Endodermal cell (in vitro differentiated cells): Measurements from ENCODE around the gene CHI3L1. TPM values are rescaled to one million over a fixed set of nuclear protein-coding genes. Genes with fewer than 3 reads are reported as not detected.
A peak's percentile ranks its signal among the peaks of the same experiment; 100 is the strongest.

ENCODE experiments used
- DNase-seq: peaks from one replicate; pipeline ENCODE4 v3.0.0-alpha.2; 2017
- H3K27ac ChIP-seq: 2 replicates; pipeline ENCODE4 v1.5.1; 2013; ENCODE audit warnings: mild to moderate bottlenecking, low read depth, low read length, moderate library complexity
- H3K27me3 ChIP-seq: 2 replicates; pipeline ENCODE4 v1.6.1; 2013; ENCODE audit warnings: mild to moderate bottlenecking, low read length, moderate library complexity; ENCODE audit not compliant: insufficient read depth, control insufficient read depth, poor library complexity, severe bottlenecking
- H3K36me3 ChIP-seq: 2 replicates; pipeline ENCODE4 v1.7.0; 2013; ENCODE audit warnings: mild to moderate bottlenecking, low read length, moderate library complexity; ENCODE audit not compliant: control insufficient read depth, insufficient read depth
- H3K4me1 ChIP-seq: one replicate; pipeline ENCODE4 v1.7.0; 2013; ENCODE audit warnings: low read length; ENCODE audit not compliant: control insufficient read depth, insufficient read depth
- H3K4me3 ChIP-seq: 2 replicates; pipeline ENCODE4 v1.5.1; 2013; ENCODE audit warnings: mild to moderate bottlenecking, low read length, moderate library complexity
- H3K9ac ChIP-seq: 2 replicates; pipeline ENCODE4 v1.6.1; 2013; ENCODE audit warnings: mild to moderate bottlenecking, low read length, moderate library complexity; ENCODE audit not compliant: poor library complexity, severe bottlenecking; ENCODE audit errors: extremely low read depth
- H3K9me3 ChIP-seq: 2 replicates; pipeline ENCODE4 v1.6.1; 2013; ENCODE audit warnings: mild to moderate bottlenecking, low read length, moderate library complexity; ENCODE audit not compliant: control insufficient read depth
- H3K27ac Mint-ChIP-seq: 2 replicates; pipeline ENCODE4 v1.8.0; 2020; ENCODE audit warnings: mixed read lengths
- H3K27me3 Mint-ChIP-seq: 2 replicates; pipeline ENCODE4 v1.8.0; 2021; ENCODE audit warnings: mild to moderate bottlenecking, mixed read lengths; ENCODE audit not compliant: insufficient read depth
- H3K36me3 Mint-ChIP-seq: 2 replicates; pipeline ENCODE4 v1.8.0; 2020; ENCODE audit warnings: low read depth, mixed read lengths
- H3K4me1 Mint-ChIP-seq: 2 replicates; pipeline ENCODE4 v1.8.0; 2020; ENCODE audit warnings: mixed read lengths
- H3K4me3 Mint-ChIP-seq: 2 replicates; pipeline ENCODE4 v1.8.0; 2020; ENCODE audit warnings: mild to moderate bottlenecking, moderate library complexity, mixed read lengths
- H3K9me3 Mint-ChIP-seq: 2 replicates; pipeline ENCODE4 v1.8.0; 2020; ENCODE audit warnings: mild to moderate bottlenecking, mixed read lengths
- WGBS, 2 experiments: methylation state at CpG; one replicate each; pipeline versions ENCODE4 v1.1.5 to v1.1.7; 2013; ENCODE audit warnings: missing lambda C conversion rate in 2 of 2, mixed read lengths in 1 of 2; ENCODE audit not compliant: insufficient coverage in 1 of 2, insufficient read length in 1 of 2; 5-methylcytosine and 5-hydroxymethylcytosine counted together
- total RNA-seq, 2 donors: library from RNA; stranded (reverse); fragmentation: NEBNext Ultra II Directional in 1 of 2; extraction: Animal tissue kit (Norgen Biotek cat#: 25700) in 1 of 2; gene quantifications; 2 replicates in 1 of 2; 3 replicates in 1 of 2; pipeline ENCODE4 v1.2.1, GENCODE V29; 2021
- TF ChIP-seq, protein P1 (sequence below): fragments of 200-600 bp; sonication (generic); conservative IDR thresholded peaks from 2 replicates; pipeline ENCODE4 v1.5.0; 2021; ENCODE audit warnings: antibody characterized with exemption, mild to moderate bottlenecking

The CHI3L1 gene
- total RNA-seq, 2 donors from 2014 or later = 0.18 to 1.1 TPM

DNA sequence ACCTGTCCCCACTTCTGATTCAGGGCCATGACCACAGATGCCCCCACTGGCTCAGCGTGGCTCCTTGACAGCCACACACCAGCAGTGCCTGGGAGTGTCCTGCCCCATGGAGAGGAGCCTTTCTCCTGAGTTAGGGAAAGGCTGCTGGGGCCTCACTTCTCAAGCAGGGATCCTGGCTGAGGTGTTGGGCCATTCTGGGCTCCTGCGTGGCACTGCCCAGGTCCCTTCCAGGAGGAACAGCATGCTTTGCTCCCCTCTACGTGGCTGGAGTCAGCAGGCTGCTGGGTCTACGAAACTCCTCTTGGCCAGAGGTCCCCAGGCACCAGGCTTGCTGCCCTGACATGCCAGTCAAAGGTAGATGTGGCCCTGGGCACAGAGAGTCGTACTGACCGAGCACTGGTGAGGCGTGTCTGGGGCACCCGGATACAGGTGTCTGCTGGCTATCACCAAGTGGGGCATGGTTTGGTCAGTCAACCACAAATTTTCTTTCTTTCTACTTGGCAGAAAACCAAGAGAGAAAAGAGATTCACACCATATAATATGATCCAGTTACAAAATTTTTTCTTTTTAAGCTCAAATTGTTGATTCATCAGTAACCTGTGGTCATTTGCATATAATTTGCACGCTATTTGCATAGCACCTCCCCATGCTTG lies 54.8 kb downstream of the CHI3L1 start:
- DNase-seq = peak; percentile 30
- Mint-ChIP-seq H3K9me3 (no peaks in the 10 kb centered on the region), H3K4me1 (peaks cover 27% of the 10 kb centered on the region), H3K4me3 (no peak overlapping the region), H3K27ac (no peak overlapping the region), H3K36me3 (no peaks in the 10 kb centered on the region), H3K27me3 (peaks cover 31% of the 10 kb centered on the region)
- Histone ChIP-seq H3K27ac (no peak overlapping the region), H3K4me3 (no peak overlapping the region), H3K4me1 (peaks cover 10% of the 10 kb centered on the region), H3K36me3 (peaks cover 2% of the 10 kb centered on the region), H3K9ac (no peak overlapping the region), H3K27me3 (no peaks in the 10 kb centered on the region), H3K9me3 (no peaks in the 10 kb centered on the region)
- TF ChIP-seq, protein P1, sequence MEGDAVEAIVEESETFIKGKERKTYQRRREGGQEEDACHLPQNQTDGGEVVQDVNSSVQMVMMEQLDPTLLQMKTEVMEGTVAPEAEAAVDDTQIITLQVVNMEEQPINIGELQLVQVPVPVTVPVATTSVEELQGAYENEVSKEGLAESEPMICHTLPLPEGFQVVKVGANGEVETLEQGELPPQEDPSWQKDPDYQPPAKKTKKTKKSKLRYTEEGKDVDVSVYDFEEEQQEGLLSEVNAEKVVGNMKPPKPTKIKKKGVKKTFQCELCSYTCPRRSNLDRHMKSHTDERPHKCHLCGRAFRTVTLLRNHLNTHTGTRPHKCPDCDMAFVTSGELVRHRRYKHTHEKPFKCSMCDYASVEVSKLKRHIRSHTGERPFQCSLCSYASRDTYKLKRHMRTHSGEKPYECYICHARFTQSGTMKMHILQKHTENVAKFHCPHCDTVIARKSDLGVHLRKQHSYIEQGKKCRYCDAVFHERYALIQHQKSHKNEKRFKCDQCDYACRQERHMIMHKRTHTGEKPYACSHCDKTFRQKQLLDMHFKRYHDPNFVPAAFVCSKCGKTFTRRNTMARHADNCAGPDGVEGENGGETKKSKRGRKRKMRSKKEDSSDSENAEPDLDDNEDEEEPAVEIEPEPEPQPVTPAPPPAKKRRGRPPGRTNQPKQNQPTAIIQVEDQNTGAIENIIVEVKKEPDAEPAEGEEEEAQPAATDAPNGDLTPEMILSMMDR = no peak
- 96% methylated on average over 9 of the region's 9 CpGs for WGBS, 2 experiments

DNA sequence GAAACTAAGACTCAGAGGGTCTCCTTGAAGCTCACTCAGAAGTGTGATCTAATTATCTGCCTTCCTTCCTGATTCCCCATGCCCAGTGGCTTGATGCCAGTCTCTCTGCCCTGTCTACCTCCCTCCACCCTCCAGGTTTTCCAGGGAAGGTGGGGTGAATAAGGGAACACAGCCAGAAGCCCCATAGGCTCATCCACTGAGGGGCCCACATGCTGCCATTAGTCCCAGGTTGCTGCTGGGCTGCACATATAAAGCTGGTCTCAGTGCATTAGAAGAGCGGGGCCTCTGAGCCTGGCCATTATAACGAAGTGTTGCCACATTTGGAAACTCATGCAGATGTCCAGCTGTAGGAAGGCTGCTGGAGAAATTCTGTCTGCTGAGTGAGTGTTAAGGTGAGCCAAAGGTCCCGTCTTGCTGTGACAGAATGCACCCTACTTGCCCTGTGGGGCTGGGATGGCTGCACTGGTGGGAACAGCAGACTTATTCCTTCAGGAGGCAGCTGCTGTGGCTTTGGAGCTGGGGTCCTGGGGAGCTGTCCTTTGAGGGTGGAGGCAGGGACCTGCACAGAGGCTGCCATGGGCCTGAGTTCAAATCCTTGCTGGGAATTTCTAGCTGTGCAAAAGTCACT lies 56.0 kb downstream of the CHI3L1 start:
- peak; percentile 28 for DNase-seq
- Mint-ChIP-seq H3K27ac (no peak overlapping the region), H3K27me3 (peaks cover 32% of the 10 kb centered on the region), H3K4me3 (no peak overlapping the region), H3K36me3 (no peaks in the 10 kb centered on the region), H3K4me1 (peaks cover 31% of the 10 kb centered on the region), H3K9me3 (no peaks in the 10 kb centered on the region)
- TF ChIP-seq, protein P1 = no peak
- H3K9ac ChIP-seq = no peak overlapping the region
- H3K4me3 ChIP-seq = no peak overlapping the region
- H3K9me3 ChIP-seq = no peaks in the 10 kb centered on the region
- peaks cover 11% of the 10 kb centered on the region for H3K4me1 ChIP-seq
- H3K27ac ChIP-seq = no peak overlapping the region
- no peaks in the 10 kb centered on the region for H3K27me3 ChIP-seq
- H3K36me3 ChIP-seq = no peaks in the 10 kb centered on the region
- WGBS, 2 experiments = 95 to 97% methylated on average over 3 of the region's 3 CpGs

DNA sequence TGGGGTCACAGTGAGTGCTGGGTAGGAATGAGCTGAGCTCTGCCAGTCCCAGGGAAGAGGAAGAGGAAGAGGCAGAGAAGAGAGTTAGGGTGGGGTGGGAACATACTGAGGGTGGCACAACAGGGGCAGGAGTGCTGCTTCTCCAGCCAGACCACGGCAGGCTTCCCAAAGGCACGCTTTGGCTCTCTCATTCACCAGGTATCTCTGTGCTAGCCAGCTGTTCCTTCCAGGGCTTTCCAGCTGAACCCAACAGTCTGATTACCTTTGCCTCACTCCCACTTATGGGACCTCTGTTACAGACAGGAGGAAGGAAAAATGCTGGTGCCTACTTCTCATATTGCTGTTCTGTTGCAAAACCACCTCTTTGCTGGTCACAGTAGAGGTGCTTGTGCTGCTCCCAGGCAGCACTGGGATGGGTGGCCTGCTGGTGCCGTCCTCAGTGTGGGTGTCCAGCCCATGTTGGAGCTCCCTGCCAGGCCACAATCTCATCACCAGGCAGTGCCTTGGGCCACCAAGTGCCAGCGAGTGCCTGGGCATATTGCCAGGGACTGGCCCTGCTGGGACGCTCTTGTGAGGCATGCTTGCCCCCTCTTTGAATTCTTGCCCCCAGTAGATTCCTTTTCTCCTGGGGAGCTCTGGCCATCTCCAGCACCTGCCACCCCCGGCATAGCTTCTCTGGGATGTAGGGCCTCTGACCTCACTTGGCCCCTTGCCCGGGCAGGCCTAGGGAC lies 56.8 kb downstream of the CHI3L1 start:
- Histone ChIP-seq H3K36me3 (no peaks in the 10 kb centered on the region), H3K27ac (no peak overlapping the region), H3K4me1 (peaks cover 11% of the 10 kb centered on the region), H3K9me3 (no peaks in the 10 kb centered on the region), H3K9ac (no peak overlapping the region), H3K4me3 (no peak overlapping the region), H3K27me3 (peaks cover 6% of the 10 kb centered on the region)
- H3K4me1 Mint-ChIP-seq = peaks cover 31% of the 10 kb centered on the region
- DNase-seq = peak; percentile 39
- no peak overlapping the region for H3K27ac Mint-ChIP-seq
- H3K27me3 Mint-ChIP-seq = peaks cover 40% of the 10 kb centered on the region
- no peaks in the 10 kb centered on the region for H3K9me3 Mint-ChIP-seq
- H3K4me3 Mint-ChIP-seq = no peak overlapping the region
- TF ChIP-seq, protein P1 = no peak
- WGBS, 2 experiments = 94 to 100% methylated on average over 3 to 7 of the region's 7 CpGs
- no peaks in the 10 kb centered on the region for H3K36me3 Mint-ChIP-seq

Other genes starting within 250 kb of the CHI3L1 start
- gene ADIPOR1, start 228.4 kb downstream of the CHI3L1 start, total RNA-seq = 10 to 100 TPM; 68.1 to 79.7 TPM
- gene CYB5R1, start 219.4 kb downstream of the CHI3L1 start, total RNA-seq = 10 to 100 TPM; 15.7 to 18.0 TPM
- gene TMEM183A, start 179.3 kb downstream of the CHI3L1 start, total RNA-seq = 10 to 100 TPM; 88.9 to 89.7 TPM
- gene PPFIA4, start 160.2 kb downstream of the CHI3L1 start, total RNA-seq = 10 to 100 TPM in 1 of 2 donors, 1 to 10 TPM in 1; 8.4 to 12.1 TPM
- gene MYOG, start 100.7 kb downstream of the CHI3L1 start, total RNA-seq = not detected
- 1 to 10 TPM; 2.0 to 2.1 TPM for gene ADORA1, start 59.0 kb downstream of the CHI3L1 start, total RNA-seq
- gene MYBPH, start 10.9 kb downstream of the CHI3L1 start, total RNA-seq = not detected
- under 1 TPM in 1 of 2 donors, not detected in 1; 0.07 TPM for gene CHIT1, start 43.0 kb upstream of the CHI3L1 start, total RNA-seq
- 10 to 100 TPM; 49.8 to 54.6 TPM for gene BTG2, start 118.8 kb upstream of the CHI3L1 start, total RNA-seq
- gene FMOD, start 164.4 kb upstream of the CHI3L1 start, total RNA-seq = 1 to 10 TPM; 2.9 to 4.8 TPM